OCI-LY3 (cell line): ENCODE results near the gene RNF112.

Experiments
- EZH2phosphoT487 ChIP-seq: fragments of 200-600 bp; shearing (Covaris generic); IDR thresholded peaks from 2 replicates; pipeline ENCODE4 v1.6.1; 2018; ENCODE audit warnings: antibody characterized with exemption, mixed run types, low read depth
- TF ChIP-seq, protein P1 (sequence below): fragments of 200-600, 300-600 bp; sonication (generic); IDR thresholded peaks from 2 replicates; pipeline ENCODE4 v1.5.1; 2014; ENCODE audit warnings: antibody characterized with exemption, low read length, low read depth

DNA sequence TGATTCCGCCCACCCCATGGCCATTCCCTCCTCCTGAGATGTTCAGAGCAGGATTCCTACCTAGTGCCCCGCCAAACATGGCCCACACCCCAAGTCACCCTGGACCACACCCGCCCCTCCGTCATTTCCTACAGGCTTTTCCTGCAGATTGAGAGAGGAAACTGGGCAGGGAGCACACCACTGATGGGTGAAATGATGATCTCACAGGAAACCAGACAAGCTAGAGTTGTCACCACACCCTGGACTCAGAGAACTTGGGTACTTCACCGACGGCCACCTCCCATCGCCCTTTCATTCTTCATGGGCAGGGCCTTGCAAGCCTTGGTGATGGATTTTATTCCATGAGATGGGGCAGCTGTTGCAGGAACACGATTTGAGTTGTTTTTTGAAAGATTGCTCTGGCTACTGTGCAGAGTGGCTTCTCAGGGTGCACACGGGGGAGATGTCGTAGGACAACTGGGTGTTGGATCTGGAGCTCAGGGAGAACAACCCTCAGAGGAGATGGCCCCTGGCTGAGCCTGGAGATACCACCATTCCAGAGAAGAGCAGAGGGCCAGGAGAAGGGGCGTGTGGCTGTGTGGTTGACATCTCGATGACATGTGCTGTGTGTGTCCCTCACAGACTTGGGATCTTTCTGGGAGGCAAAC is 41.1 kb upstream of the RNF112 start:
- TF ChIP-seq, protein P1, sequence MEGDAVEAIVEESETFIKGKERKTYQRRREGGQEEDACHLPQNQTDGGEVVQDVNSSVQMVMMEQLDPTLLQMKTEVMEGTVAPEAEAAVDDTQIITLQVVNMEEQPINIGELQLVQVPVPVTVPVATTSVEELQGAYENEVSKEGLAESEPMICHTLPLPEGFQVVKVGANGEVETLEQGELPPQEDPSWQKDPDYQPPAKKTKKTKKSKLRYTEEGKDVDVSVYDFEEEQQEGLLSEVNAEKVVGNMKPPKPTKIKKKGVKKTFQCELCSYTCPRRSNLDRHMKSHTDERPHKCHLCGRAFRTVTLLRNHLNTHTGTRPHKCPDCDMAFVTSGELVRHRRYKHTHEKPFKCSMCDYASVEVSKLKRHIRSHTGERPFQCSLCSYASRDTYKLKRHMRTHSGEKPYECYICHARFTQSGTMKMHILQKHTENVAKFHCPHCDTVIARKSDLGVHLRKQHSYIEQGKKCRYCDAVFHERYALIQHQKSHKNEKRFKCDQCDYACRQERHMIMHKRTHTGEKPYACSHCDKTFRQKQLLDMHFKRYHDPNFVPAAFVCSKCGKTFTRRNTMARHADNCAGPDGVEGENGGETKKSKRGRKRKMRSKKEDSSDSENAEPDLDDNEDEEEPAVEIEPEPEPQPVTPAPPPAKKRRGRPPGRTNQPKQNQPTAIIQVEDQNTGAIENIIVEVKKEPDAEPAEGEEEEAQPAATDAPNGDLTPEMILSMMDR: no peak
- TF ChIP-seq EZH2phosphoT487: no peak
